NCI-H82 treated with DMSO at 0.1 percent for 48 hours (cell line): ENCODE results near the gene C10orf105.

Experiments used
- DNase-seq: peaks from one replicate; lab custom pipeline; 2025; ENCODE audit not compliant: unreplicated experiment; lab: John Stamatoyannopoulos, UW

Gene C10orf105

GRCh38 chr10:71751515-71752224 lies 32.1 kb upstream of the C10orf105 start:
- DNase-seq: no peak

- DNase-seq: no peak
Measured at GRCh38 chr10:71750986-71751385, 31.4 kb upstream of the C10orf105 start.

DNA sequence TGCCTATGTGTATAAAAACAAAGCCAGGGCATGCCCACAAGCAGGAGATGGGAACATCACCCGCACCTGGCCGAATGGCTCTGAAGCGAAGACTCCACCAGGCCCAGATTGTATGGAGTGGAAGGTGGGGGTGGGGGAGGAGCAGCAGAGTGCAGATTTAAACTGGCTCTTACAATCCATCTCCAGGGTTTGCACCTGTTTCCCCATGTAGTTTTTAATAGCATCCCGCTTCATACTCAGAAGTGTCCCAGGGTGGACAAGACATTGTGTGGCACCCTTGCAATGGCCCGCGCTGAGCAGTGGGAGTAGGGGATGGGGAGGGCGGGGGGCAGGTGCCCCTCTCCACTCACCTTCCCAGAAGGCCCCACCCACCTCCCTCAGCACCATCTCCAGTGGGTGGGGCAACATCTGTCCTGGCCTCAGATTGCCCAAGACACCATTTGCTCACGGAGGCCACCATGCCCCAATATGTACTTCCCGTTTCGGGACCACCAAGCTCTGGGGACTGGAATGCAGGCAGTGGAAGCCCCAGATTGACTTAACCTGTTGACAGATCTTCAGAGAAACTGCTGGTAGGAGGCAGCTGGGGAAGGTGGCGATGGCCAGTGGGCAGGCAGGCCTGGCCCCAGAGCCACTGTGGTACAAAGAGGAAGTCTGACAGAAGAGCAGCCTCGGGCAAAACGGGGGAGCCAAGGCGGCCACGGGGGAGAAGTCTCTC lies 30.7 kb upstream of the C10orf105 start:
- DNase-seq: no peak

DNA sequence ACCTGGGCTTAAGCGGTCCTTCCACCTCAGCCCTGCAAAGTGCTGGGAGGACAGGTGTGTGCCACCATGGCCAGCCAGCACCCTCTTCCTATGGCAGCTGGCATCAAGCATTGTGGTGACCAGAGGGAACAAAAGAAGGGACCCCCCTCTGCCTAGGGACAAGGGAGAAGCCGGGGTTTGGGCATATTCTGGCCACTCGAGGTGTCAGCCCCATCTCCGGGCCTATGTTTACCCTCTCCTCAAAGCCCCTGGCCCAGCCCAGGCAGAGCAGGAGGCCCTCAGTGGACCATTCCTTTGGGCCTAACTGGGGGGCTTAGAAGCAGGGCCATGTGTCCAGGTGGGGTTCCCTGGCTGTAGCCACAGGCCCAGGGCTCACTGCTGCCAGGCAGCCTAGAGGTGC lies 29.8 kb upstream of the C10orf105 start:
- DNase-seq: no peak

DNA sequence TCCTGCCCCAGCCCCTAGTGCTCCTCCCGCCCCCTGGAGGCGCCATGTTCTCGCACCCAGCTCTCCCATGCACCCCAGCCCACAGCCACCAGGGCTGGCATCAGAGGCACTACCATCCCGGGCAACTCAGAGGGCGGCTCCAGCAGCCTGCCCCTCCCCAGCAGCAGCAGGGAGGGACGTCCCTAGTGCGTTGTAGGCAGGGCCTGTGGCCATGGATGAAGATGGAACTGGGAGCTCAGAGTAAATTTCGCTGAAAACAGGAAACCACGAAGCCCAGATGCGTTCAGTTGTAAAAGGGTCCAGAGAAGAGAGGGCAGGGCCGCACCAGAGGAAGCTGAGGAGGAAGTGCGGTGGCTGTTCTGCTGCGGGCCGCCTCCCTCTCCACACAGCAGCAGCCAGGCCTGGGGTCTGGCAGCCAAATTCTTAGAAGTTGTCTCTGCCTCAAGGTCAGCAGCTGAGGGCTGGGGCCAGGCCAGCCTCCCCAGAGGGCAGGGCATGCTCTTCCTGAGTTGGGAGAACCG lies 29.2 kb upstream of the C10orf105 start:
- DNase-seq: no peak

GRCh38 chr10:71747551-71748523 lies 28.3 kb upstream of the C10orf105 start:
- no peak for DNase-seq

GRCh38 chr10:71747039-71747531 lies 27.5 kb upstream of the C10orf105 start:
- no peak for DNase-seq

DNA sequence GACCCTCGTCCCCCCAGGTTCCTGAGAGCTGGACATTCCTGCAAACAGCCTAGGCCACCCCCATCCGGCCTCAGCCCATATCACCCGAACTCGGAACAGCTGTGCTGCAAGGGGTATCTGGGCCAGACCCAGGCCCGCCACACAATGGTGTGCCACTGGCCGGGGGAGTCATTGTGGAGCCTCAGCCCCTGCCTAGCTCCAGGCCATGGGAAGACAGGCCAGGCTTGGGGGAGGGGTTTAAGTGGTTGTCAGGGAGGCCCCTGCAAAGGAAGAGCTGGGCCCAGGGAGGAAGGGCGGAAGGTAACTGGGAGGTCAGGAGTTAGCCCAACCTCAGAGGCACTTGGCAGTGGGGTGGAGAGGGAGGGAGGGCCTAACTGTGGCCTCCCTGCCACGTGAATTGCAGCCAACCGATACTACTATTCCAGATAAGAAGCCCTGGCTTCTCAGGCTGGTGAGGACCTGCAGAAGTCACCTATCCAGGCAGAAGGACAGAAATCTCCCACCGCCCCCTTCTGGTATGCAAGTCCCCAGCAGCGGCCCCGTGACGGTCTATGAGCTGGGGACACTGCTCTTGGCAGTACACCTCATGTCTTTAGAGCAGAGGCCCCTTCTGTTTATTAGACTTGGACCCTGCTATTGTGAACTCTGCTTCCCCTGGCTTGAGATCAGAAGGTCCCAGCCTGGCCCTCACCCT lies 26.9 kb upstream of the C10orf105 start:
- DNase-seq: no peak

- no peak for DNase-seq
Measured at GRCh38 chr10:71745664-71746250, 26.2 kb upstream of the C10orf105 start.

DNA sequence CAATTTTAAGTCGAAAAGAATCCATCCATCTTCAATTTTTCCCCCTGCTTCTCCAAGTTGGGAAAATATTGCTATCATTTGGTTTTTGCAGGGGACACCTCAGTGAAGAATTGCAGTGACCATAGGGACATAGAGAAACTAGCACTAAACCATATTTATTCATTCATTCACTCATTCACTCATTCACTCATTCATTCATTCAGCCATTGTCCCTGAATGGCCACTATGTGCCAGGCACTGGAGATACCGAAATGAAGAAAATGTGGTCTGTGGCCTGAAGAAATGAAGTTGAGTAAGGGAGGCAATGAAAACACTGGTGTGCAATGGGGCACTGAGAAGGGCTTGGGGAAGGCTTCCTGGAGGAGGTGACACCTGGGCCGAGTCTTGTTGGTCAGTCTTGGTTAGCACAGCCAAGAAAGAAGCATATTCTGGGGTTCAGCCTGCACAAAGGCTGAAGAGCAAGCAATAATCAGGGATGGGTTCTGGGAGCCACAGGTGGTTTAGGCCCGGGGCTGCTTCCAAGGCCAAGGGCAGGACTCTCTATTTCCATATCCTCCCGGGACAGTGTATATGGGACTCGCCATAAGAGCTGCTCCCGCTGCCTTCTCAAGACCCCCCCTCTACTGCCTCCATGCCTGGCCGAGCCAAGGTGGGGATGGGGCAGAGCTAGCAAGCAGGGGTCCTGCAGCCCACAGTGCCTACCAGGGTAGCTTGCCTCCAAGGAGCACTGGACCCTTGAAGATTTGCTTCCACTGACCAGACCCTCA lies 25.5 kb upstream of the C10orf105 start:
- no peak for DNase-seq

DNA sequence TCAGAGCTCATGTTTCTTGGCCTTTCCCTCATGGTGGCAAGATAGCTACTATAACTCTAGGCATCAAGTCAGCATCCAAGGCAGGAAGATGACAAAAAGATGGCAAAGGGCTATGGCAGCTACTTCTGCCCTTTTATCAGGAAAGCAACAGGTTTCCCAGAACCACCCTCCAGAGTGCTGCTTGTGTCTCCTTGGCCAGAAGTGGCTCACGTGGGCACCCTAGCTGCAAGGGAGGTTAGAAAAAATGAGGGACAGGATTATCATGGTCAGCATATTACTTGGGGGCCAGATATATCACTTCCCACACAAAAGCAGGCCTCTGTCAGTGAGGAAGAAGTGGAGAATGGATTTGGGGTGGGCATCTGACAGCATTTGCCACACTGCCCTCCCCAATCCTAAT lies 24.3 kb upstream of the C10orf105 start:
- DNase-seq: no peak

DNA sequence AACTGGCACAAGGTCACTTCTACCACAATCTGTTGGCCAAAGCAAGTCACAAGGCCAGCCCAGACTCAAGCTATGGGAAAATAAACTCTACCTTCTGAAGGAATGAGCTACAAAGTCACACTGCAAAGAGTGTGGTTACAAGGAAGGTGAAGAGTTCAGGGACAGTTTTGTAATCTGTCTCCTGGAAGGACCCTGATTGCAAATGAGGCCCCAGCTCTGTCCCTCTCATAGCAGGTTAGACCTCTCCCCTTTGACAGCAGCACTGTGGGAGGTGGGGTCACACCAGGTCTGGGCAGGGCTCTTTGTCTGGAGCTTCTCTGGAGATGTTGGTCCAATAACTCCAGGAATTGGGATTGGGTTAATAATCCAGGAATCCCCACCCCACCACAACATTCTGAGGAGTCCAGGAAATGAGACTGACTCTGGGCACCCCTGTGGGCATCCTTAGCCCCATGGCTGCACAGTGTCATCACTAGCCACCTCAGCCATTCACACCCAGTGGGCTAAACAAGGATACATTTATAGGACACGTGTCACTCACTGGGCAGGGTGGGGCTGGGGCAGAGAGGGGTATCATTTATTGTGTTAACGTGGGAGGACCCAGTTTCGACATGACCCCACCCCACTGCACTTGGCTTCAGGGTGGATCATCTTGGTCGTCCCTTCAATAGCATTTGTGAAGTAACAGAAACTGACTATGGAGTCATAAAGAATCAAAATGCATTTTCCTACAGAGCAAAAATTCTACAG lies 23.7 kb upstream of the C10orf105 start:
- DNase-seq: no peak

DNA sequence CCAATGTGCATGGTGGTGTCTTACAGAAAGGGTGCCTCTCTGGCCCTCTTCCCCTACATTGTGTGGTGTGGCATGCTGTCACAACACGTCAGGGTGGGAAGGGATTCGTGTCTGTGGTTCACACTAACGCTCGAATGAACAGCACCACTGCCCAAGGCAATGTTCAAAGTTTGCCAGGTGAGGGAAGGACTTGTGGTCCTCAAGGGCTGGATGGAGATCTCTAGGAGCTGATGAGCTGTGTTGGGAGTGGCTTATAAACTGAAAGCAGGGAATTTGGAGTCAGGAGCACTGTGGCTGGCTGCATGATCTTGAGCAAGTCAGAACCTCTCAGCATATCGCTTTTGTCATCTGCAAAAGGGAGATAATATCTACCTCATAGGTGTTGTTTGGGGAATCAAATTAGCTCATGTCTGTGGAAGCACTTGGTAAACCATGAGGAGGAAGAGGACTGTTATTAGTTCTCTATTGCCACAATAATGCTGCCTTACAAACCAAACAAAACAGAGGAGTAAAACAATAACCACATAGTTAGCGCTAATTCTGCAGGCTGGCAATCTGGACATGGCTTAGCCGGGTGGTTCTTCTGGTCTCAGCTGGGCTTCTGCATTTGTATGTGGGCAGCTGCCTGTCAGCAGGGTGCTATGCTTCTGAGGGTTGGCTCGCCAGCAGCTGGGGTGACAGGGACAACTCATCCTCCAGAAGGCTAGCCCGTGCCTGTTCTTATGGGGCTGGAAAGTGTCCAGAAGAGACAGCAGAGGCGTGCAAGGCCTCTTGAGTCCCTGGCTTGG lies 22.9 kb upstream of the C10orf105 start:
- DNase-seq: no peak

DNA sequence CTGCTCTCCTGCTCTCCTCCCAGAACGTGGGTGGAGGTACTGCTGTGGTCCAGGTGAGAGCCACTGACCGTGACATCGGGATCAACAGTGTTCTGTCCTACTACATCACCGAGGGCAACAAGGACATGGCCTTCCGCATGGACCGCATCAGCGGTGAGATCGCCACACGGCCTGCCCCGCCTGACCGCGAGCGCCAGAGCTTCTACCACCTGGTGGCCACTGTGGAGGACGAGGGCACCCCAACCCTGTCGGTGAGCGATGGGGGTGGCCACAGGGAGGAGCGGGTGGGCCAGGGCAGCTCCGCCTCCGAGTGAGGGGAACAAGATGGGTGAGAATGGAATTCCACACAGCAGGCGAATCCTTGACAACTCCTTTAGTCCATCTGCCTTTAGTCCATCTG lies 22.1 kb upstream of the C10orf105 start:
- DNase-seq: no peak

DNA sequence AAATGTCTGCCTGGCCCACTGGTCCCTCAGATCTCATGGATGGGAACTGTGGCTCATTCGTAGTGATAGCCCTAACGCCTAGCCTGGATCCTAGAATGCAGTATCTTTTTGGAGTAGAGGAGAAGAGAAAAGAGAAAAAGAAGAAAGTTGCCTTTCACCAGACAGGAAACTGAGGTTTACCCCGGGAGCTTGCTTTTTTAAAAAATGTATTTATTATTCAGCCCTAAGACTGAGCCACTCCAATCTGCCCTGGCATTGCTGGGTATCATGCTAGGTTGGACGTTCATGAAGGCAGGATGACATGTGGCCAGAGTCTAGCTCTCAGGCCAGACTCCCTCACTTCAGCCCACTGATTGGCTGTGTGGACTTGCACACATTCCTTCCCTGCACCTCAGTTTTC lies 21.5 kb upstream of the C10orf105 start:
- DNase-seq: no peak

DNA sequence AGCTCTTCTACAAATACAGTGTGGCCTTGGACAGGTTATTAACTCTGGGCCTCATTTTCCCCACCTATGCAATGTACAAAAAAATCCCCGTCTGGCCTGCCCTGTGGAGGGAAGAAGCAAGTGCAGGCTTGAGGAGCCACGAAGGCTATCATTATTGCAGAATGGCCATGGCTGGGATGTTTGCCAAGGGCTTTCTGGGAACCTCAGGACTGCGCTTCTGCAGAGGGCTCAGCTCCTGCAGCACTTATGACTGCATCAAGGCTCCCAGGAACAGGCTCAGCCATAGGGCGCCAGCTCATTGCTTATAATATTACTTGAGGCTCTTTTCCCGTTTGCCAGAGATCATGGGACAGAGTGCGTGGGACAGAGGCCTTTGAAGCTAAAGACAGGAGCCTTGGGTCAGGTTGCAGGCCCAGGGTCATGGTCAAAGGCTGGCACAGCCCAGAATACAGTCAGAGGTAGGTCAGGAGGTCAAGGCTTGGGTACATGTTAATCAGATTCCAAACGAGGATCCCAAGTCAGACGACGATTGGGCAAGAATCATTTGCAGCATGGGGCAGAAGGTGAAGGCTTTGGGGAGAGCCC lies 20.6 kb upstream of the C10orf105 start:
- DNase-seq: no peak

DNA sequence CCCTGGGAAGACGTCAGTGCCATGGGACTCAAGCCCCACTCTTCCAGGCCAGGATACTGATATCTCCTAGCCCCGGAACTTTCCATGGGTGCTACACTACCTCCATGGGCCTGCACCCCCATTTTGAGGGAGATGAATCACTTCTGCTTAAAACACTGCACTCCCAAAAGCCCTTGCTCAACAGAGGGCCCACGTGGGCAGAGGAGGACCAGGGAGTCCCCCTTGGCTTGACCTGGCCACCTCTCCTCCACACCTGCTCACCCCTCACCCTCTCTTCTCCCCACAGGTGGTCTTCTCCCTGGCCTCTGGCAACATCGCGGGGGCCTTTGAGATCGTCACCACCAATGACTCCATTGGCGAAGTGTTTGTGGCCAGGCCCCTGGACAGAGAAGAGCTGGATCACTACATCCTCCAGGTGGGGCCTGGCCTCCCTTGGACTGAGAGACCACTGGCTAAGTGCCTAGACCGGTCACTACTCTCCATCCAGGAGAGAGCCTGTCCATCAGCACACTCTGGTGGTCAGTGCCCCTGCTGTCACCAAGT lies 19.9 kb upstream of the C10orf105 start:
- DNase-seq: no peak
